HEK293 (cell line): ENCODE results near the gene SKA2.

Experiments used
- BCL6B ChIP-seq: fragments of 450-650 bp; formaldehyde crosslinking; IDR thresholded peaks from 2 replicates; pipeline ENCODE4 v1.5.1; 2017; ENCODE audit warnings: missing biosample characterization, missing genetic modification characterization
- ZNF341 ChIP-seq: fragments of 450-650 bp; formaldehyde crosslinking; IDR thresholded peaks from 2 replicates; pipeline ENCODE4; 2016; ENCODE audit warnings: low read depth, missing biosample characterization, missing genetic modification characterization

GRCh38 chr17:59101178-59101577, 53.8 kb downstream of the SKA2 start:
- no peak for TF ChIP-seq BCL6B
- TF ChIP-seq ZNF341: no peak
